ENCODE data around the gene FANCB.

FANCB gene

GRCh38 chrX:14832586-14832985, 40.3 kb downstream of the FANCB start:
- no peak for DNase-seq

- DNase-seq, result no peak
These were observed 40.7 kb downstream of the FANCB start for GRCh38 chrX:14832151-14832550.

DNA sequence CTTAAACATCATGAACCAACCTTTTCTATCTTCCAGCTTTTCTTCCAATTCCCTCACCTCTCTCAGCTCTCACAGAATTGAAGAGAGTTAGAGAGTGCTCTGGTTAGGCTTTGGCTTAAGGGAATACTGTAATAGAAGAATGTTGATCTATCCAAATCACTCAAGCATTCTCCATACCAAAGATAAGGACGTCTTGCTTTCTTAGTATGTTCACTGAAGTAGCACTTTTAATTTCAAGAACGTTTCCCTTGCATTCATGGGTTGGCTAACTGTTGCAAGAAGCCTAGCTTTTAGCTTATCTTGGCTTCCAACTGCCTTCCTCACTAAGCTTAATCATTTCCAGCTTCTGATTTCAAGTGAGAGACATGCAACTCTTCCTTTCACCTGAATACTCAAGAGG, 43.2 kb downstream of the FANCB start:
- no peak for DNase-seq

DNA sequence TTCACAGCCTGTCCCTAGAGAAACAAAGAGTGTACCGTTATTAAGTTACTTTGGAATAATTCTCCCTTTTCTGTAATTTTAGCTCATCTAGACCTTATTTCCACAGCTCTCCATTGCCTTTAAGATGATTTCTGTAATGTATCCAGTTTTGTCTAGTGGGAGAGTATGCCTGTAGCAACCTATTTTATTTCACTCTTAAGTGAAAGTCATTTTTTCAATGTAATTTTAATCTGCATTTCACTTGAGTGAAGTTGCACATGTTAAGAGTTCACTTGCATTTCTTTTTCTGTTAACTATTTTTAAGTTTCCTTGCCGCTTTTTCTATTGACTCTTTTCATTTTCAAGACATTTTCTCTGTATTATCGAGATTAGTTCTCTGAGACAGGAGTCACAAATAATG, 46.5 kb downstream of the FANCB start:
- no peak for DNase-seq

GRCh38 chrX:14825851-14826250, 47.0 kb downstream of the FANCB start:
- no peak for DNase-seq

GRCh38 chrX:14819769-14820168, 53.1 kb downstream of the FANCB start:
- DNase-seq, result no peak

GRCh38 chrX:14817571-14817970, 55.3 kb downstream of the FANCB start:
- no peak for DNase-seq

DNA sequence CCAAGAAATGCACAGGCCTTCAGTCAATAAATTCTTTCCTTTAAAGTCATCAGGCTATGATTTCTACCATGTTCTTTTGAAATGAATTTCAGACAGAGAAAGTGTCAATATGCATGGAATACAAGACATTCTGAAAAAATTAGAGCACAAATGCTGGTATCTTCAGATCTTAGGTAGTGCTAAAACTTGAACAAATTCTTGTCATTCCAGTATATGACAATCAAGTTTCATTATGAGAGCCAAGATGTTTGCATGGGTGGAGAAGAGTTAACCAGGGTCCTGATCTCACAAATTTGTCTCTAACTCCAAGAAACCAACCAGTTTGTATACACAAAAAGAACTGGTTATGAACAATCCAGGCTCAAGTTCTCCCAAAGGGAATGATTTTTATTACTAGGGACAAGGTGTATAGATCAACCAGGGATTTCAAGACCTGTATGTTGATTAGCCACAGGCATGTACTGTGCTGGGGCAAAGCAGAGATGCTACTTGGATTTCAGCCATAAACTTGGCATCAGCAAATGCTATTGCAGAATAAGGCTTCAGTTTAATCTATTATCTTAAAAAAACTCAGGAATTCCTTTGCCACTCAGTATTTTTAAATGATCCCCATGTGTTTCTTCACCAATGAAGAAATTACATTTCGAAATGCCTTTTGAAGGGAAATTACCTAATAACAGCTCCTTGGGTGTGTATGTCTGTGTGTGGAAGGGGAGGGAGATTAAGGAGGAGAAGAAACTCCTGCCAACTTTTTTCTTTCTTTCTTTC, 69.7 kb downstream of the FANCB start:
- no peak for DNase-seq

DNA sequence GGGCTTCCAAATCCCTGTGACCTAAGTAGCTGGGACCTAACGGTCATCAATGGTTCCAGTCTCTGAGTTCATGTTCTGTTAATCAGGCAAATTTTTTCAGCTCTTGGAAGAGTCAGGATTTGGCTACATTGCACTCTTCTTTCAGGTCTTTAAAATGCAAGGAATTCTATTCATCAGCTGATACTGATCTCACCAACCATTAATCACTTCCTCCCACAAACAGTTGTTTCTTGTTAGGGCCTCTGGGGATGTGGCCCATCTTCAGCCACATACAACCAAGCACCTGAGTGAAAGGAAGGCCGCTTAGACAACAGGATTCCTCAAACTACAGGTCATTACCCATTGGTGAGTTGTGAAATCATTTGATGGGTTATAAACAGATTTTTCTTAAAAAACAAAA, 71.7 kb downstream of the FANCB start:
- no peak for DNase-seq

GRCh38 chrX:14798805-14799397, 74.0 kb downstream of the FANCB start:
- DNase-seq, result no peak
